GM21737 (cell line): Measurements from ENCODE around the gene CD55.

Experiments
- ATAC-seq: cut with Tn5 transposase; IDR thresholded peaks from one replicate; pipeline ENCODE4 v1.9.1; 2021; ENCODE audit warnings: mild to moderate bottlenecking, moderate library complexity; ENCODE audit not compliant: unreplicated experiment

CD55 gene

DNA sequence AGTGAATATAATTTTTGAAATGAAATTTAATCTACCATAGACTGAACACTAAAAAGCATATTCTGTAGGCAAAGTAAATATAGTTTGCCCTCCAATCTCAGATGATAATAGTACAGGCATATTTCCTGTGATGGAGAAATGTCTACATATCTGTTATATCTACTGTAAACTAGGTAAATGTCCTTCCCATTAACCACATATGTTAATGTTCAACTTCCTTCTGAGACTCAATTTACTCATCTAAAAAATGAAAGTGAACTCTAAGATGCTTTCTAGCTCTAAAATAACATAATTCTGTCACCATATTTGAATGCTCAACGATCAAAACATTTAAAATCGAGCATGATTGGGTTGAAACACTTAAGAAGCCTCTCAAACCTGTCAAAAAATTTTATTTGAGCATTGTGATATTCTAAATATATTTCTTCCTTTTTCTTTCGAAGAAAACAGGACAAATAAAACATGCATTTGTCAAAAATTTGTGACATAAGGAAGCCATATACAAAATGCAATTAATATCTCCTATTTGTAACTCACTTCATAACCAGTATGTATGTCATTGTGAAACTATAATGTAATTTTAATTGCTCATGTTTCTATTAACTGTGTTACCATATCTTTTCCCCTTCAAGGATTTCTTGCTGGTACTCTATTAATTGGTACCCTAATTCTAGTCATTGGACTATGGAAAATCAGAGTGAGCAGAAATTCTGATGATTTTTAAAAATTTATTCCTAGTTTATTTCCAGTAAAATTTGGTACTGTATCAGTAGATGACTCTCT, 34.2 kb downstream of the CD55 start:
- no peak for ATAC-seq

GRCh38 chr1:207361029-207361428, 39.6 kb downstream of the CD55 start:
- no peak for ATAC-seq

DNA sequence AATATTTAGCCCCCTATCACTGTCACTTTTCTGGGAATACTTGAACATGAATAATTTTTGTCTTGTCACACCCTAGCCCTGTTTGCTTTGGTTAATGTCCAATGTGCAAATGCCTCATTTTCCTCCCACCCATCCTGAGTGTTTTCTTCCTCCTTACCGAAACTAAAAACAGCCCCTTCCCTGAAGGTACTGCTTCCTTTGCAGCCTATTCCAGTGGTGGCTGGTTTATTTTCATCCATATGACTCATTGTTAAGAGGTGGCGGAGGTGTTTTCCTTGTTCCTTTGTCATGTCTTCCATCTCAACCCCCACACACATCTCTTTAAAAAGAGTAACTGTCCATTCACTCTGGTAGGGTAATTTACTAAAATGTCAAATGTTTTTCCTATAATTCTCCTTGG, 40.4 kb downstream of the CD55 start:
- ATAC-seq, result no peak

- no peak for ATAC-seq
Measured at GRCh38 chr1:207362962-207363860, 41.7 kb downstream of the CD55 start.

DNA sequence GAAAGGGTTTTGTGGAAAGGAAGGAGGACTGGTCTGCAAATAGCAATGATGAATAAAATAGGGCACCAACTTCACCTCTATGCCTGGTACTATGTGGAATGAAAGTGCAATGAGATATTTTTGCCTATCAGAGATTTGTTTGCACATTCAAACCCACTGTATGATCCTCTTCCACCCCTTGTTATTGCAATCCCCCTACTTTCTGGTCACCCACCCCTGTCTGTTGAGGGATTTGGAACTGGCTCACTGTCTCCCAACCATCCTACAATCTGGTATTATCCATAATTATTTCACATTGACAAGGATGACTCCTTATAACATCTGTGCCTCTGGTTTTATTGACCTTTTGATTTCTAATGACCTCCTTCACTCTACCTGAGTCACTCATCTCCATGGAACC, 42.4 kb downstream of the CD55 start:
- ATAC-seq, result no peak

GRCh38 chr1:207364614-207365013, 43.1 kb downstream of the CD55 start:
- no peak for ATAC-seq

DNA sequence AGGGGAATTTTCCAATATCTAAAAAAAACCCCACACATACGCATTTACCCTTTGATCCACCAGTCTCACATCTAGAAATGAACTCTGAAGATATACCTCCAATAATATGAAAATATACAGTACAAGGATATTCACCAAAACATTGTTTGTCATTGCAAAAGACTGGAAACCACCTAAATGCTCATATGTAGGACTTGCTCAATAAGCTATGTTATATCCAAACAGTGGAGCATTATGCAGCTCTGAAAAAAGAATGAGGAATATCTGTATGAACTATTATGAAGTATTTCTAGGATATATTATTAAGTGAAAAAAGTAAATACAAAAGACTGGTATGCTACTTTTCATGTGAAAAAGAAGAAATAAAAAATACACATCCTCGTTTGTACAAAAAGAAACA, 43.6 kb downstream of the CD55 start:
- no peak for ATAC-seq

DNA sequence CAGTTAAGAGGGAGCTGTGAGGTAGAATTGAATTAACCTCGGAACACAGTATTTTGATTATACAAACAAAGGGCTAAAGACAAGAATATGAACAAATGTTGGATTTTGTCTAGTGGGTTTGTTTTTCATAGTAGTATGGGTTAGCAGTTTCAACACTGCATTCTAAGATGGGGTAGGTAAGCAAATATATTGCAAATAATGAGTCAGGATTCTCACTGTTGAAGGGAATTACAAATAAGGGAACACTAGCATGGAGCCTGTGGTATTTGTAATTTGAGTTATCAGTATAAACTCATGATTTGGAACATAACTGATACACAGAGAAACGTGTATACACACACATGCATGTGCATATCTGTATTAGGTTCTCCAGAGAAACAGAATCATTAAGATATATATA, 44.5 kb downstream of the CD55 start:
- ATAC-seq, result no peak

GRCh38 chr1:207388721-207389120, 67.2 kb downstream of the CD55 start:
- ATAC-seq, result no peak

DNA sequence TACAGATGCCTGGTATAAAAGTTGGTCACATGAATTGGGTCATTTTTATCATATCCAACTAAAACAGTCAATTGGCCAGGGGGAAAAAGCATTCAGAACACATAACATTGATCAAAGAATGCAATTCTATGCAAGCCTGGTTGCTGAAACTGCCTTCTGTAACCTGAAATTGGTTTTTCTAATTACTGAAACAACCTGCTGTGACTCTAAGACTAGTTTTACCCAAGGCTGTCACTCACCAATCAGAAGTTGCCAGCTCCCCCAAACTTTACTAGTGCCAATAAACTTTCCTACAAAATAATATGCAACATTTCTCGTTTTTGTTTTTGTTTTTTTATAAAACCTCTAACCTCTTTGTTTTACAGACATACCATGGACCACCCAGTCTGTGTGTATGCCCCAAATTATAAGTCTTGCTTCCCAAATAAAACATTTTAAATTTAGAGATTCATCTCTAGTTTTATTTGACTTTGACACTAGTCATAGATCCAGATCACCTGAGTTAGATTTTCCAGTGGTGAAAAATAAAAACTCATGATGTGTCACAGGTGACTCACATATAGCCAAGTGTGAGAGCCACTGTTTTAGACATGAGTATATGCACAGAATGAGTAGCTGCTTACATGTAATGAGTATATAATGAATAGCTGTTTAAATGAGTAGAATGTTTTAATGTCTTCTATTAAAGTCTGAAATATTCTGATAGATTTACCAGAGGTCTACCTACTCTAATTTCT, 68.4 kb downstream of the CD55 start:
- no peak for ATAC-seq

DNA sequence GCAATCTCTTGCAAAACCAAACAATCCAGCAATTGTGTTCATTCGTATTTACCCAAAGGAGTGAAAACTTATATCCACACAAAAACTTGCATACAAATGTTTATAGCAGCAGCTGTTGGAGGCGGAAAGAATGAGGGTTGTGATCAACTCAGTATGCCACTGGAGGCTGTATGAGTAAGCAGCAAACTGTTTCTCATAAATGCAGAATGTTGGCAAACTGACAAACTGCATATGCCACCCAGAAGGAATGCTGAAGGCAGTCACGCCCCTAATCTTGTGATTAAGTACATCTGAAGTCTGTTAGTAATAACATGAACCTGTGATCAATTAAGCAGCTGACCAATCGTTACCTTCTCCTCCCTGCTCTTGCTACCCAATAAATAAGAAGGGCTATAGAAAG, 72.1 kb downstream of the CD55 start:
- no peak for ATAC-seq

DNA sequence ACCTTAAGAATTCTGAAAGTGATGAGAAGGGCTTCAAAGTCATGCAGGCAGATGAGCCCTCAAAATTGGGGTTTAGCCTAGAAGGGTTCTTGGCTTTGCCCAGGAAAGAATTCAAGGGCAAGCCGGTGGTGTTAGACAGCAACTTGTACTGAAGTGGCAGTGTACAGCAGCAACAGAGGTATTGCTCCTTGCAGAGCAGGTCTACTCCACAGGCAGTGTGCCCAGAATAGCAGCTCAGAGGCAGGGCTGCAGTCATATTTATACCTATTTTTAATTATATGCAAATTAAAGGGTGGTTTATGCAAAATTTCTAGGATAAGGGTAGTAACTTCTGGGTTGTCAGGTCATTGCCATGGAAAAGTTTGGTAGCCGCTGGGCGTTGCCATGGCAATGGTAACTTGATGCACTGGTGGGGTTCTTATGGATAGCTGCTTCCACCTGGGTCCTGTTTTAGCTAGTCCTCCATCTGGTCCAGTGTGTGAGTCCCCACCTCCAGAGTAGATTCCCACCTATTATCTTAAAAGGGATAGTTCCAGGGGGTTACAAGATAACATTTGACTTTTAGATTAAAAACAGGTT, 74.8 kb downstream of the CD55 start:
- no peak for ATAC-seq

- ATAC-seq, result no peak
Measured at GRCh38 chr1:207397525-207397926, 76.0 kb downstream of the CD55 start.

- ATAC-seq, result no peak
Measured at GRCh38 chr1:207398986-207399385, 77.5 kb downstream of the CD55 start.

GRCh38 chr1:207401578-207401977, 80.1 kb downstream of the CD55 start:
- no peak for ATAC-seq

GRCh38 chr1:207402744-207403143, 81.3 kb downstream of the CD55 start:
- ATAC-seq, result no peak

DNA sequence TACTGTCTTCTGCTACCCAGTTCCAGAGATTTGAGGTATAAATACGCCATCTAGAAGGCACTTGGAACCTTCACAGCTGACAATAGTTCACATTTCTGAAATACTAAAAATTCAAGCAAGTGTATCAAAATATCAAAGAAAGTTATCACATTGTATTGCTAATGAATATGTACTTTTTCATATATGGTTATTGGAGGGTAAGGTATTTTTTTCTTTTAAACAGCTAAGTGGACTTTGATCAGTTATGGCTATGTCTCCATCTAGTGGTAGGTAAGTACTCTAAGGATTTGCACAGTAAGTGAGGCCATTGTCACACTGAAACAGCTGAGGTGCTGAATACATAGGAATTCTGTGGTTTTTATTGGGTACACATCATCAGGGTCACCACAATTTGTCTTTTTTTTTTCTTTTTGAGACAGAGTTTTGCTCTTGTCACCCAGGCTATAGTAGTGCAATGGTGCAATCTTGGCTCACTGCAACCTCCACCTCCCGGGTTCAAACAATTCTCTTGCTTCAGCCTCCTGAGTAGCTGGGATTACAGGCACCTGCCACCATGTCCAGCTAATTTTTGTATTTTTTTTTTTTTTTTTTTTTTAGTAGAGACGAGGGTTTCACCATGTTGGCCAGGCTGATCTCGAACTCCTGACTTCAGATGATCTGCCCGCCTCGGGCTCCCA, 83.5 kb downstream of the CD55 start:
- no peak for ATAC-seq

DNA sequence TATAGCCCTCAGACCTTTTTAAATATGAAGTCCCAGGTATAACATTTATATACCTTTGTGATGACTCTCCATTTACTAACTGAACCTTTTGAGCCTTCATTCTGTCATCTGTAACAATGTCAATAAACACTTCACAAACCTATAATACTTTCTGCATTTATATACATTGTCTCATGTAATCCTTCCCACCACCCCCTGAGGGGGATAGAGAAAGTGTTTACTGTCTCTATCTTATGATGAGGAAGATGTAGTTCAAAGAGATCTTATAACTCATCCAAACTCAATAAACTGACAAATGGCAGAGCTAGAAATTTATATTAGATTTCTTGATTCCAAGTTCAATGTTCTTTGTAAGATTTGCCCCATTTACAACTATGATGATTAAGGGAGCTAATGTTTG, 84.3 kb downstream of the CD55 start:
- ATAC-seq, result no peak

GRCh38 chr1:207407655-207408260, 86.3 kb downstream of the CD55 start:
- ATAC-seq, result no peak
